CD4-positive, alpha-beta memory T cell (primary cell): Measurements from ENCODE around the gene REC114. TPM values are rescaled to one million over a fixed set of nuclear protein-coding genes. Genes with fewer than 3 reads are reported as not detected.
"Not testable (repeated sequence)": the region's sequence is repeated elsewhere in the genome, so short reads cannot be mapped to it uniquely, and the experiment has no call there.

Experiments used
- CTCF ChIA-PET: fragments of 350-600 bp; sonication (Branson Sonifier 250); formaldehyde crosslinking; loops from one replicate; lab custom pipeline; 2021; ENCODE audit warnings: inconsistent platforms; ENCODE audit not compliant: partially characterized antibody; lab: Charles Lee
- POLR2A ChIA-PET: fragments of 350-600 bp; sonication (Branson Sonifier 250); formaldehyde crosslinking; loops from one replicate; lab custom pipeline; 2021; ENCODE audit not compliant: partially characterized antibody; lab: Charles Lee
- DNase-seq, 5 donors: peaks; one replicate each; pipeline versions ENCODE4 v3.0.0 to v3.0.0-alpha.2; 2020 to 2022; ENCODE audit warnings: mixed read lengths in 1 of 5
- H3K27ac ChIP-seq: one replicate; pipeline ENCODE4 v1.7.0; 2013; ENCODE audit warnings: low read depth, low read length
- H3K27me3 ChIP-seq: 2 replicates; pipeline ENCODE4 v1.7.0; 2013; ENCODE audit warnings: mild to moderate bottlenecking, low read length, moderate library complexity; ENCODE audit not compliant: insufficient read depth
- H3K36me3 ChIP-seq: 2 replicates; pipeline ENCODE4 v1.7.0; 2013; ENCODE audit warnings: mild to moderate bottlenecking, low read length, moderate library complexity; ENCODE audit not compliant: insufficient read depth
- H3K4me1 ChIP-seq: 2 replicates; pipeline ENCODE4 v1.7.0; 2013; ENCODE audit warnings: mild to moderate bottlenecking, low read length, moderate library complexity; ENCODE audit not compliant: insufficient read depth
- H3K4me3 ChIP-seq, 2 donors: one replicate each; pipeline ENCODE4 v1.7.0; 2013; ENCODE audit warnings: low read length in 2 of 2, mild to moderate bottlenecking in 1 of 2
- H3K9me3 ChIP-seq, 2 donors: one replicate each; pipeline ENCODE4 v1.7.0; 2013; ENCODE audit warnings: low read length in 2 of 2, control low read depth in 1 of 2; ENCODE audit not compliant: control insufficient read depth in 1 of 2
- H3K27ac Mint-ChIP-seq, 7 donors: one replicate each; pipeline ENCODE4 v1.8.0; 2020 to 2021; ENCODE audit warnings: mixed read lengths in 7 of 7, mild to moderate bottlenecking in 6 of 7, inconsistent platforms in 3 of 7, moderate library complexity in 3 of 7
- H3K27me3 Mint-ChIP-seq, 2 donors: one replicate each; pipeline ENCODE4 v1.8.0; 2020 to 2021; ENCODE audit warnings: mixed read lengths in 2 of 2
- H3K36me3 Mint-ChIP-seq, 2 donors: one replicate each; pipeline ENCODE4 v1.8.0; 2020 to 2021; ENCODE audit warnings: mixed read lengths in 2 of 2, inconsistent platforms in 1 of 2, mild to moderate bottlenecking in 1 of 2
- H3K4me1 Mint-ChIP-seq, 4 donors: one replicate each; pipeline ENCODE4 v1.8.0; 2020 to 2021; ENCODE audit warnings: mixed read lengths in 4 of 4, mild to moderate bottlenecking in 1 of 4
- H3K4me3 Mint-ChIP-seq, 8 donors: one replicate each; pipeline ENCODE4 v1.8.0; 2020 to 2021; ENCODE audit warnings: mixed read lengths in 8 of 8, mild to moderate bottlenecking in 7 of 8, moderate library complexity in 6 of 8, inconsistent platforms in 3 of 8
- H3K9me3 Mint-ChIP-seq, 8 donors: one replicate each; pipeline ENCODE4 v1.8.0; 2020 to 2021; ENCODE audit warnings: mixed read lengths in 8 of 8, mild to moderate bottlenecking in 5 of 8, inconsistent platforms in 3 of 8, moderate library complexity in 1 of 8
- intact Hi-C: fragments of 100-400 bp; cut with micrococcal nuclease; formaldehyde crosslinking; loops from one replicate; pipeline ENCODE4 v1.15.1; 2023
- polyA plus RNA-seq, 2 donors: library from polyadenylated mRNA; unstranded; fragments of 300-500 nt; fragmentation: Illumina TruSeq; gene quantifications; one replicate each; pipeline ENCODE4 v1.2.3, GENCODE V29; 2021
- total RNA-seq, 2 experiments: library from RNA; stranded (reverse); gene quantifications; one replicate each; pipeline ENCODE4 v1.2.3, GENCODE V29; 2021

REC114 gene
- total and polyA plus RNA-seq, 4 experiments from 2014 or later: not detected

DNA sequence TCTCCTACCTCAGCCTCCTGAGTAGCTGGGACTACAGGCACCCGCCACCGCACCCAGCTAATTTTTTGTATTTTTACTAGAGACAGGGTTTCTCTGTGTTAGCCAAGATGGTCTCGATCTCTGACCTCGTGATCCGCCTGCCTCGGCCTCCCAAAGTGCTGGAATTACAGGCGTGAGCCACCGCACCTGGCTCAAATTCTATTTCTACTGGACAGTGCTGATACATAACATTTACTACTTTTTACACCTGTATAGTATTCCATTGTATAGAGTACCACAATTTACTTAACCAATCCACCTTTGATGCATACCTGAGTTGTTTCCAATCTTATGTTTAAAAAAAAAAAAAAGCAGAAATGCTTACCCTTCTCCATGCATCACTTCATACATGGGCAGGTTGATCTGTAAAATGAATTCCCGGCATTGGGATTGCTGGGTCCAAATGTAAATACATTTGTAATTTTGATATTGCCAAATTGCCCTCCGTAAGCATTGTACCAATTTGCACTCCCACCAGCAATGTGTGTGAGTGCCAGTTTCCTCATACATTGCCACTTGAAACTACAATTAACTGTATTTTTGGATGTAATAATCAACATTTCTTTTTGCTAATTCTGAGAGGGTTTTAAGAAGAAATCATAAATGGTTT lies 95.7 kb downstream of the REC114 start:
- Histone ChIP-seq H3K36me3 (no peaks in the 10 kb centered on the region), H3K27me3 (no peaks in the 10 kb centered on the region), H3K4me3 (no peak overlapping the region), H3K4me1 (no peaks in the 10 kb centered on the region), H3K27ac (no peak overlapping the region), H3K9me3 (no peaks in the 10 kb centered on the region)
- Mint-ChIP-seq H3K4me1 (no peaks in the 10 kb centered on the region), H3K36me3 (no peaks in the 10 kb centered on the region), H3K4me3 (no peak overlapping the region), H3K27me3 (no peaks in the 10 kb centered on the region), H3K9me3 (no peaks in the 10 kb centered on the region), H3K27ac (no peak overlapping the region)
- no peak for DNase-seq
- CTCF ChIA-PET: no interaction called here
- intact Hi-C loops: no loop called here
- POLR2A ChIA-PET: no interaction called here

DNA sequence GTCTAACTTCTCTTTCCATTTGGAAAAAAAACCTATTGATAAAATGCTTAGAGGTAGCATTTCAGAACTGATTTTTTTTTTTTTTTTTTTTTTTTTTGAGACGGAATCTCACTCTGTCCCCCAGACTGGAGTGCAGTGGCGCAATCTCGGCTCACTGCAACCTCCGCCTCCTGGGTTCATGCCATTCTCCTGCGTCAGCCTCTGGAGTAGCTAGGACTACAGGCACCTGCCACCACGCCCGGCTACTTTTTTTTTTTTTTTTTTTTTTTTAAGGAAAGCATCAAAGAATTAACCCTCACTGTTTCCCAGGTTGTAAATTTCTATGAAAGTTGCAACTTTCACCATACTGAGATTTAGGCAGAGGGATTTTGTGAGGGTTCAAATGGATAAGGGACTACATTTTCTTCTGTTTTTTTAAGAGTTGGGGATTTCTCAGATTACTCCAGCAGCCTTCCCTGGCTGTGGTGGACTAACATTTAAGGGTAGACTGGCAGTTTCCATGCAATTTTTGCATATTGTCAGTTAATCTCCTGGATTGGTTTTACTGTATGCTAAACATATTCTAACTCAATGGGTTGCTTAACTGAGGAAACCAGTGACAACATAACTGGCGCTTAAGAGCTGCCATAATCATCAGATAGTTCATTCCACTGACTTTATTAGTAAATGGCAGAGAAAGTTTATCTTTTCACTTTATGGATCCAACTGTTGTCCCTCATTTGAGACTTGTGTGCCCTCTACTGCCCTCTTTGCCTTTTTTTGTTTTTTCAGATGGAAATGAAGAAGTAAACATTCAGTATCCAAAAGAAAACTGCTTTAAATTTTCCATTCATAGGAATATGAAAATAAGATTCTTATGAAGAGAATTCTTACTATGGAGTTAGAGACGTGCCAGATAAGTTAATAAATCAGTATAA lies 96.5 kb downstream of the REC114 start:
- H3K9me3 ChIP-seq: no peaks in the 10 kb centered on the region
- Mint-ChIP-seq H3K27me3 (no peaks in the 10 kb centered on the region), H3K9me3 (no peaks in the 10 kb centered on the region), H3K4me3 (no peak overlapping the region), H3K36me3 (no peaks in the 10 kb centered on the region), H3K27ac (no peak overlapping the region), H3K4me1 (no peaks in the 10 kb centered on the region)
- no peak overlapping the region for H3K27ac ChIP-seq
- H3K27me3 ChIP-seq: no peaks in the 10 kb centered on the region
- no peaks in the 10 kb centered on the region for H3K4me1 ChIP-seq
- DNase-seq: no peak
- ChIA-PET CTCF (no interaction called here), POLR2A (no interaction called here)
- intact Hi-C loops: no loop called here
- no peak overlapping the region for H3K4me3 ChIP-seq
- no peaks in the 10 kb centered on the region for H3K36me3 ChIP-seq

DNA sequence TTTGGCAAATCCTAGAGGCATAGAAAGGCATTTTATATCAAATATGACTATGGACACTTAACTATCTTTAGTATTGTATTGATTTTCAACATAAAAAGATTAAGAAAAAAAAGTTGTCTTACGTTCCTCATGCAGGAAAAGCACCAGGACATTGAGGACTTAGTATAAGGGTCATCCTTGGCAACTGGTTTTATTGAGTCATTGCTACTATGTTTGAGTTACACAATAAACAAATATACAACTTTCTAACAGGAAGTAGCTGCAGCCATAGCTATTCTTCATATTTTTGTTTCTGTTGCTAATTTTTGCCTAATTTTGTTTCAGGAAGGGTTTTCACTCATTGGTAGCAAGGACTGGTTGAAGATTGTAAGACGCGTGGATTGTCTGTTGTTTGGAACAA lies 97.2 kb downstream of the REC114 start:
- Histone ChIP-seq H3K9me3 (no peaks in the 10 kb centered on the region), H3K27me3 (no peaks in the 10 kb centered on the region), H3K27ac (no peak overlapping the region), H3K4me3 (no peak overlapping the region), H3K36me3 (no peaks in the 10 kb centered on the region), H3K4me1 (no peaks in the 10 kb centered on the region)
- no peak for DNase-seq
- ChIA-PET CTCF (no interaction called here), POLR2A (no interaction called here)
- Mint-ChIP-seq H3K4me3 (no peak overlapping the region), H3K27ac (peak overlapping the region in 1 of 7 donors; percentile 11), H3K4me1 (no peaks in the 10 kb centered on the region), H3K36me3 (peaks cover 2% of the 10 kb centered on the region in 2 donors), H3K9me3 (no peaks in the 10 kb centered on the region), H3K27me3 (no peaks in the 10 kb centered on the region)
- intact Hi-C loops: no loop called here

DNA sequence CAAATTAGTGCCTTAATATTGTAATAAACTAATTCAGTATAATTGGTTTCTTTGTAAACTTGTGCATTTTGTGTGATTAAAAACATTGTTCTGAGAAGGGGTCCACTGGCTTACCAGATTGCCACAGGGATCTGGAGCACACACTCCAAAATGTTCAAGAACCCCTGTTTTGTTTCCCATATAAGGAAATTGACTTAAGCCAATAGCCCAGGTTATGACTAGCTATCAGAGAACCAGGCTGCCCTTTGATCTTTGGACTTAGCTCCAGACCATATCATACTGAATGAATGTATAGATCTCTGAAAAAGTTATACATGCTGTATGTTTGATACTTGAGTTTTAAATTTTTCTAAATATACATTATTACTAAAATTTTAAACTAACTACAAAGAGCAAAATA lies 98.5 kb downstream of the REC114 start:
- ChIA-PET CTCF (no interaction called here), POLR2A (no interaction called here)

DNA sequence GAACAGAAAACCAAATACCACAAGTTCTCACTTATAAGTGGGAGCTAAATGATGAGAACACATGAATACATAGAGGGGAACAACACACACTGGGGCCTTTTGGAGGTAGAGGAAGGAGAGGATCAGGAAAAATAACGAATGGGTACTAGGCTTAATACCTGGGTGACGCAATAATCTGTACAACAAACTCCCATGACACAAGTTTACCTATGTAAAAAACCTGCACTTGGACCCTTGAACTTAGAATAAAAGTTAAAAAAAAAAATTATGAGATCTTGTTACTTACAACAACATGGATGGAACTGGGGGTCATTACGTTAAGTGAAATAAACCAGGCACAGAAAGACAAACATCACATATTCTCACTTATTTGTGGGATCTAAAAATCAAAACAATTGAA lies 106.0 kb downstream of the REC114 start:
- H3K36me3 ChIP-seq, H3K4me3 Mint-ChIP-seq, H3K4me1 ChIP-seq, H3K27ac ChIP-seq, DNase-seq, H3K4me3 ChIP-seq, H3K36me3 Mint-ChIP-seq, H3K9me3 Mint-ChIP-seq, intact Hi-C loops, H3K27ac Mint-ChIP-seq, POLR2A ChIA-PET, H3K4me1 Mint-ChIP-seq, H3K27me3 Mint-ChIP-seq, CTCF ChIA-PET, H3K27me3 ChIP-seq, H3K9me3 ChIP-seq: not testable (repeated sequence)

More for the DNA sequence above, 98.5 kb downstream of the REC114 start:
- DNase-seq: no peak
- Mint-ChIP-seq H3K27ac (no peak overlapping the region), H3K27me3 (no peaks in the 10 kb centered on the region), H3K36me3 (peaks cover 2 to 4% of the 10 kb centered on the region in 2 donors), H3K9me3 (no peaks in the 10 kb centered on the region), H3K4me1 (no peaks in the 10 kb centered on the region), H3K4me3 (no peak overlapping the region)
- H3K27ac ChIP-seq: no peak overlapping the region
- H3K36me3 ChIP-seq: no peaks in the 10 kb centered on the region
- H3K27me3 ChIP-seq: no peaks in the 10 kb centered on the region
- no peaks in the 10 kb centered on the region for H3K9me3 ChIP-seq
- intact Hi-C loops: no loop called here
- no peak overlapping the region for H3K4me3 ChIP-seq
- H3K4me1 ChIP-seq: no peaks in the 10 kb centered on the region

DNA sequence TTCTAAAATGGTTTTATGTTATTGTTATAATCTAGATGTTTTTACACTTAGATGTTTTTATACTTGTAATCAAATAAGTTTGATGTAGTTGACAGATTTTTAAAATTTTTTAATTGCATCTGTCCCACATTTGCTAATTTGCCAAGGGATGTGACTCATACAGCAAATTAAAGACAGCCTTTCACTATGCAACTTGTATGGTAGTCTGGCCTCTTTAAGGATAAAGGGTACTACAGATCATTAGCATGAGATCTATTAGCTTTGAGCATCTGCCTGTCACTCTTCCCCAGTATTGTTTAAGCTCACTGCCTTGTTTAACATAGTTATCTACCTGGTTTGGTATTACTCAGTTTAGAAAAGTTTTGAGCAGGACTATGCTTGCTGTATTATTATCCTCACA lies 107.2 kb downstream of the REC114 start:
- Histone ChIP-seq H3K9me3 (no peaks in the 10 kb centered on the region), H3K4me1 (no peaks in the 10 kb centered on the region), H3K36me3 (no peaks in the 10 kb centered on the region), H3K27me3 (no peaks in the 10 kb centered on the region), H3K27ac (no peak overlapping the region), H3K4me3 (no peak overlapping the region)
- POLR2A ChIA-PET: no interaction called here
- Mint-ChIP-seq H3K4me3 (no peak overlapping the region), H3K27ac (no peak overlapping the region), H3K9me3 (no peaks in the 10 kb centered on the region), H3K36me3 (peaks cover 0 to 1% of the 10 kb centered on the region in 2 donors), H3K27me3 (no peaks in the 10 kb centered on the region), H3K4me1 (no peaks in the 10 kb centered on the region)
- intact Hi-C loops: no loop called here
- DNase-seq: no peak
- CTCF ChIA-PET: no interaction called here

DNA sequence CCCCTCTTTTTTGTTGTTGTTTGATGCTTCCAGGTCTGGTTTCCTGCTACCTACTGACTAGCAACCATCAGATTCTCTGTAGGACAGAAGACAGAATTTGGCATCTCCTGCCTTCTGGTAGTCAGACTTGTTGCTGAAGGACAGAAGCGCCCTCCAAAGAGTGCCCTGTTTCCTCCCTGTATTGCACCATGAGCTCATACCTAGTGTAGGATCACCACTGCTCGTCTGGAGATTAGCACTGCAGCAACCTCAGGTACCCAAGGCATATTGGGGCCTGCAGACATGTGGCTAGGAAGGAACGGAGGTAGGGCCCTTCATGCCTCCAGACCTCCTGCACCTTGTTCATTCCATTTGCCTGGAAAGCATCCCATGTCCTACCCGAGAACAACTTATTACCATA lies 112.1 kb downstream of the REC114 start:
- Histone ChIP-seq H3K4me1 (no peaks in the 10 kb centered on the region), H3K36me3 (peaks cover 10% of the 10 kb centered on the region), H3K27ac (no peak overlapping the region), H3K9me3 (no peaks in the 10 kb centered on the region), H3K4me3 (no peak overlapping the region), H3K27me3 (no peaks in the 10 kb centered on the region)
- no peak for DNase-seq
- Mint-ChIP-seq H3K9me3 (no peaks in the 10 kb centered on the region), H3K4me3 (no peak overlapping the region), H3K4me1 (no peaks in the 10 kb centered on the region), H3K27me3 (no peaks in the 10 kb centered on the region), H3K36me3 (peaks cover 29 to 30% of the 10 kb centered on the region in 2 donors), H3K27ac (no peak overlapping the region)
- CTCF ChIA-PET: interaction anchor here (1.5 kb wide), 1 partner anchor 149 kb away, joined by 5 read pairs; no protein-coding TSS in a partner anchor
- POLR2A ChIA-PET: interaction anchor here (0.6 kb wide), 1 partner anchor 660 kb away, joined by 5 read pairs; no protein-coding TSS in a partner anchor
- intact Hi-C loops: no loop called here
